Gastrocnemius medialis (tissue), 4 donors: Measurements from ENCODE around the gene MAPK8IP3. TPM values are rescaled to one million over a fixed set of nuclear protein-coding genes. Genes with fewer than 3 reads are reported as not detected.
A peak's percentile ranks its signal among the peaks of the same experiment; 100 is the strongest.

Experiments
- ATAC-seq, 2 donors: fragments of 150-250 bp; one replicate each; pipeline ENCODE4 v1.9.1; 2016
- DNase-seq, 2 donors: peaks; one replicate each; pipeline ENCODE4 v3.0.0-alpha.2; 2019
- H3K27ac ChIP-seq, 4 donors: fragments of 200-600 bp; sonication (generic); 1 replicate in 1 of 4; 2 replicates in 3 of 4; pipeline ENCODE4 v1.5.1; 2016 to 2018; ENCODE audit warnings: mild to moderate bottlenecking in 2 of 4, moderate library complexity in 1 of 4
- H3K27me3 ChIP-seq, 3 donors: fragments of 200-600 bp; sonication (generic) in 2 of 3; 1 replicate in 1 of 3; 2 replicates in 2 of 3; pipeline versions ENCODE4 v1.5.1 to v1.6.0; 2016 to 2019; ENCODE audit warnings: mild to moderate bottlenecking in 1 of 3, moderate library complexity in 1 of 3
- H3K36me3 ChIP-seq, 2 donors: fragments of 200-600 bp; sonication (generic) in 1 of 2; one replicate each; pipeline ENCODE4 v1.5.1; 2017 to 2018
- H3K4me1 ChIP-seq, 2 donors: fragments of 200-600 bp; sonication (generic) in 1 of 2; one replicate each; pipeline ENCODE4 v1.5.1; 2016 to 2017; ENCODE audit warnings: mild to moderate bottlenecking in 2 of 2
- H3K4me3 ChIP-seq, 4 donors: fragments of 200-600 bp; sonication (generic) in 3 of 4; 1 replicate in 1 of 4; 2 replicates in 3 of 4; pipeline ENCODE4 v1.5.1; 2016 to 2019; ENCODE audit warnings: mild to moderate bottlenecking in 2 of 4
- H3K9me3 ChIP-seq, 3 donors: fragments of 200-600 bp; sonication (generic) in 2 of 3; 1 replicate in 1 of 3; 2 replicates in 2 of 3; pipeline ENCODE4 v1.5.1; 2016 to 2019
- POLR2A ChIP-seq, 2 donors: fragments of 450-650 bp; IDR thresholded peaks; one replicate each; pipeline ENCODE4 v1.6.1; 2017; ENCODE audit warnings: antibody characterized with exemption in 2 of 2, mild to moderate bottlenecking in 2 of 2, moderate library complexity in 2 of 2
- in situ Hi-C, 4 donors: fragments of 200-750 bp; cut with MboI; loops; one replicate each; pipeline versions ENCODE4 v1.15.0 to v1.8.0; 2017; ENCODE audit warnings: low sequenced_read_pairs in 4 of 4
- intact Hi-C: fragments of 100-400 bp; cut with DNase I; formaldehyde crosslinking; loops from one replicate; pipeline ENCODE4 v1.15.1; 2023; ENCODE audit warnings: low total_unique reads
- total RNA-seq, 4 donors: library from RNA; depleted of rRNA; stranded (reverse); fragments of >200 nt; gene quantifications; one replicate each; pipeline versions ENCODE4 v1.1.0 to v1.2.3, GENCODE V29; 2016
- TF ChIP-seq, protein P1 (sequence below), 5 experiments: fragments of 450-650 bp in 3 of 5; fragments of 200-600 bp in 2 of 5; sonication (generic) in 2 of 5; IDR thresholded peaks in 4 of 5; conservative IDR thresholded peaks in 1 of 5; 1 replicate in 4 of 5; 2 replicates in 1 of 5; pipeline ENCODE4 v1.5.1; 2016 to 2019; ENCODE audit warnings: antibody characterized with exemption in 5 of 5, mild to moderate bottlenecking in 3 of 5, moderate library complexity in 3 of 5

The MAPK8IP3 gene
- total RNA-seq, 4 donors from 2014 or later = 6.5 to 22.6 (median 13.9) TPM

DNA sequence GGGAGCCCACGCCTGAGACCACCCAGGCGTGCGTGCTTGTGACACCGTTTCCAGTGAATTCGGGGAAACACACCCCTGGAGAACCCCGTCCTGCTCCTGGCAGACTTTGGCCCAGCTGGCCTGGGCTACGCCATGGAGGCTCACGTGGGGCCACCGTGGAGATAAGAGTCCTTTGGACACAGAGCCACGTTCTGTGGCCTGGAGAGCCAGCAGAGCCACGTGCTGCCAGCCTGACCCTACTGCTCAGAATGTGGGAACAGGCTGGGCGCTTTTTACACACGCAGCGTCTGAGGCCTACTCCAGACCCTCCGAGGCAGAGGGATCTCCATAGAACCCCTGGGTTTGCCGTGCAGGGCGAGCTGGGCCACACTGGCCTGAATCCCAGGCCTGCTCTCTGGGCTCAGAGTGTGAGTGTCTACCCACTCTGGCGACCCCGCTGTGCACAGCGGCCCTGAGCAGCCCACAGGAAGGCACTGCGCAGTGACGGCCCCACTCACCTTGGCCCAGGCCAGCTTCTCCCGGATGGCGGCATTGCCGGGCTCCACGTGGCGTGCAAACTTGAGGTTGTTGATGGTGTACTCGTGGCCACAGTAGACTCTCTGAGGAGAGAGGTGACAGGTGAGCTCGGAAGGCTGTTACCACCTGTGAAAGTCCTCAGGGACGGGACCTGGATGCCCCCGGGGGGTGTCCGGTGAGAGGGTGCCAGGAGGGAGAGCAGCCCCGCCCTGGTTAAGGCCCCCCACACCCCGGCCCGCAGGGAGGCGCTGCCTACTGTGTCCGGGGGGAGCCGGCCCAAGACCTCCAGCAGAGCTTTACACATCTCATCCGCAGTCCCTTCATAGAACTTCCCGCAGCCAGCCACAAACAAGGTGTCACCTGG is 110.6 kb downstream of the MAPK8IP3 start:
- in situ Hi-C loops (no loop called here), intact Hi-C loops (no loop called here)
- Histone ChIP-seq H3K27ac (peak overlapping the region in 1 of 4 donors; percentile 36), H3K4me3 (no peak overlapping the region), H3K9me3 (no peaks in the 10 kb centered on the region), H3K27me3 (no peaks in the 10 kb centered on the region), H3K4me1 (no peaks in the 10 kb centered on the region), H3K36me3 (peaks cover 0 to 48% of the 10 kb centered on the region in 2 donors)
- no peak for TF ChIP-seq POLR2A (IDR thresholded peaks at IDR 0.05)
- TF ChIP-seq, protein P1, sequence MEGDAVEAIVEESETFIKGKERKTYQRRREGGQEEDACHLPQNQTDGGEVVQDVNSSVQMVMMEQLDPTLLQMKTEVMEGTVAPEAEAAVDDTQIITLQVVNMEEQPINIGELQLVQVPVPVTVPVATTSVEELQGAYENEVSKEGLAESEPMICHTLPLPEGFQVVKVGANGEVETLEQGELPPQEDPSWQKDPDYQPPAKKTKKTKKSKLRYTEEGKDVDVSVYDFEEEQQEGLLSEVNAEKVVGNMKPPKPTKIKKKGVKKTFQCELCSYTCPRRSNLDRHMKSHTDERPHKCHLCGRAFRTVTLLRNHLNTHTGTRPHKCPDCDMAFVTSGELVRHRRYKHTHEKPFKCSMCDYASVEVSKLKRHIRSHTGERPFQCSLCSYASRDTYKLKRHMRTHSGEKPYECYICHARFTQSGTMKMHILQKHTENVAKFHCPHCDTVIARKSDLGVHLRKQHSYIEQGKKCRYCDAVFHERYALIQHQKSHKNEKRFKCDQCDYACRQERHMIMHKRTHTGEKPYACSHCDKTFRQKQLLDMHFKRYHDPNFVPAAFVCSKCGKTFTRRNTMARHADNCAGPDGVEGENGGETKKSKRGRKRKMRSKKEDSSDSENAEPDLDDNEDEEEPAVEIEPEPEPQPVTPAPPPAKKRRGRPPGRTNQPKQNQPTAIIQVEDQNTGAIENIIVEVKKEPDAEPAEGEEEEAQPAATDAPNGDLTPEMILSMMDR (IDR thresholded peaks at IDR 0.05 in 4 of 5, conservative IDR thresholded peaks at IDR 0.05 in 1 of 5) = no peak
- ATAC-seq = no peak
- no peak for DNase-seq

DNA sequence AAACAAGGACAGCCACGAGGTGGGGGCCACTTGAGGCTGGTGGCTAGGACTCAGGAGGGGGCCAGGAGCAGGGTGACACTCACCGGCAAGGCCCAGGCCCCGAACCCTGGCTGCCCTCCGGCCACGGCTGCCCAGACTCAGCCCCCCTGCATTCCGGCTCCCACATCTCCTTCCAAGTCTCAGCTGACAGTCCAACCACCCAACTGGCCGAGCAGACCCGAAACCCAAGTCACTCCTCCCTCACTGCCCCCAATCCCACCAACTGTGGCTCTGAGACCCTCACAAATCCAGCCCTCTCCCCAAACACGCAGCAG is 111.2 kb downstream of the MAPK8IP3 start:
- no peaks in the 10 kb centered on the region for H3K27me3 ChIP-seq
- no peak overlapping the region for H3K4me3 ChIP-seq
- in situ Hi-C loops (no loop called here), intact Hi-C loops (no loop called here)
- TF ChIP-seq POLR2A (IDR thresholded peaks at IDR 0.05) = no peak
- TF ChIP-seq, protein P1 (IDR thresholded peaks at IDR 0.05 in 4 of 5, conservative IDR thresholded peaks at IDR 0.05 in 1 of 5) = no peak
- ATAC-seq (no peak), DNase-seq (no peak)
- no peaks in the 10 kb centered on the region for H3K9me3 ChIP-seq
- H3K27ac ChIP-seq = no peak overlapping the region
- peaks cover 0 to 52% of the 10 kb centered on the region in 2 donors for H3K36me3 ChIP-seq
- no peaks in the 10 kb centered on the region for H3K4me1 ChIP-seq

DNA sequence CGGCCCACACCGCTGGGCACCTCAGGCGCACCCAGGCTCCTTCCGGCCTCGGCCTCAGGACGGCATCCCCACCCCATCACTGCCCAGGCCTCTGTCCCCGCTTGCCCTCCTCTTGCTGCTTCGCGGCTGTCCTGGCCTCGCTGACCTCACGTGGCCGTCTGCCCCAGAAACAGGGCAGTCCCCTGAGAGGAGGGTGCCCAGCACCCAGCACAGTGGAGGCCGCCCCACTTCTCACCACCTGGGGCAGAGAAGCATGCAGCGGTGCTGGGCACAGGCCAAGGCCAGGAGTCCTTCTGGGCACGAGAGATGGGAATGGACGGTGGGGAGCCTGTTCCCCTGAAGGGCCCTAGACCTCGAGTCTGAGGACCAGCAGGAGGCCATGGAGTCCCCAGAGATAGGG is 111.7 kb downstream of the MAPK8IP3 start:
- no peak overlapping the region for H3K27ac ChIP-seq
- in situ Hi-C loops (no loop called here), intact Hi-C loops (no loop called here)
- peaks cover 0 to 57% of the 10 kb centered on the region in 2 donors for H3K36me3 ChIP-seq
- DNase-seq = no peak
- H3K4me1 ChIP-seq = no peaks in the 10 kb centered on the region
- TF ChIP-seq, protein P1 (IDR thresholded peaks at IDR 0.05 in 4 of 5, conservative IDR thresholded peaks at IDR 0.05 in 1 of 5) = no peak
- no peak for TF ChIP-seq POLR2A (IDR thresholded peaks at IDR 0.05)
- H3K4me3 ChIP-seq = no peak overlapping the region
- H3K27me3 ChIP-seq = no peaks in the 10 kb centered on the region
- no peak for ATAC-seq
- H3K9me3 ChIP-seq = no peaks in the 10 kb centered on the region

DNA sequence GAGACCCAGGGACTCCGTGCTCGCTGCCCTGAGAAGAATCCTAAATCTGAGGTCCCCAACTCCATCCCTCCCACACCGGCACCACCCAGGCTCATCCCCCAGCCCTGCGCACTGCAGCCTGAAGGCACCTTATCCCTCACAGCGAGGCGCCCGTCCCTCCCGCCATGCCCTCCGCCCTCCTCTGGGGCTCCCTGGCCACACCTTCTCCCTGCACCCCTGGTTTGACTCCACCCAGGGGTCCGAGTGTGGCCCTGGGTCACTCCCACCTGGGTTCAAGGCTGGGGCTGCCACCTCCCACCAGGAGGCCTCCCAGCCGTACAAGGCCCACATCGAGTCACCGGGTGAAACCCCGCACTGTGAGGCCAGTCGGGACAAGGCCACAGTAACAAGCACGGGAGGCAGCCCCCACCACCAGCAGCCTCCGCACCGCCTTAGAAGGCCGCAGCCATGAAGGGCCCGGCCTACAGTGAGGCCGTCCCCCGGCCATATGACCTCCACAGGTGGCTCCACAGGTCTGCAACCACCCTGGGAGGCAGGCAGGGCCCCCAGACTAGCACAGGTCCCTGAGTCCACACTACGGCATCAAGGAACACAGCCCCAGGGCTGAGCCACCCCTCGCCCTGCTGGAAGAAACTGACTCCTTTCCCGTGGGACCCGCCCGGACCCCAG is 112.3 kb downstream of the MAPK8IP3 start:
- Histone ChIP-seq H3K4me3 (no peak overlapping the region), H3K27me3 (no peaks in the 10 kb centered on the region), H3K36me3 (peaks cover 0 to 57% of the 10 kb centered on the region in 2 donors), H3K4me1 (peaks cover under 1 to 4% of the 10 kb centered on the region in 2 donors), H3K27ac (no peak overlapping the region), H3K9me3 (no peaks in the 10 kb centered on the region)
- in situ Hi-C loops = no loop called here
- DNase-seq (no peak), ATAC-seq (no peak)
- intact Hi-C loops = no loop called here
- TF ChIP-seq, protein P1 (IDR thresholded peaks at IDR 0.05 in 4 of 5, conservative IDR thresholded peaks at IDR 0.05 in 1 of 5) = no peak
- TF ChIP-seq POLR2A (IDR thresholded peaks at IDR 0.05) = no peak
